K562 (cell line): Measurements from ENCODE around the gene ARHGAP31. TPM values are rescaled to one million over a fixed set of nuclear protein-coding genes. Genes with fewer than 3 reads are reported as not detected.

ENCODE experiments used
- ATAC-seq: fragments of 200-7000 bp; cut with Tn5 transposase; 3 replicates; pipeline ENCODE4 v1.9.1; 2020; ENCODE audit warnings: moderate library complexity
- BruUV-seq: library from RNA; stranded (reverse); fragments of 400-500 nt; replicated peaks from 2 replicates; lab custom pipeline; 2021; lab: Mats Ljungman, UMichigan
- CTCF ChIA-PET: fragments of 300-600 bp; formaldehyde crosslinking; extraction: SDS; loops from one replicate; lab custom pipeline; 2021; ENCODE audit warnings: low intra/inter-chr PET ratio; lab: Yijun Ruan, JAX
- POLR2A ChIA-PET: fragments of 300-600, 350-650 bp; sonication (Branson Sonifier 250); formaldehyde crosslinking; extraction: SDS; loops from one replicate; lab custom pipeline; 2021; ENCODE audit warnings: antibody characterized with exemption, inconsistent platforms; lab: Yijun Ruan, JAX
- DNase-seq, 4 experiments: peaks; one replicate each; pipeline versions ENCODE4 v3.0.0 to v3.0.0-alpha.2; 2011 to 2018; ENCODE audit warnings: low spot score in 3 of 4, mixed read lengths in 3 of 4; ENCODE audit errors: extremely low read depth in 1 of 4
- FAIRE-seq: peaks from 2 replicates; lab custom pipeline; 2011; peaks lifted over from hg19 to GRCh38; lab: Jason Lieb, UNC
- H2AFZ ChIP-seq: 2 replicates; pipeline ENCODE4 v1.6.0; 2011; ENCODE audit warnings: low read depth, low read length, control low read depth, inconsistent platforms
- H3K27ac ChIP-seq: fragments of 200-600 bp; 3 replicates; pipeline ENCODE4 v1.8.0; 2011; ENCODE audit warnings: low read depth, mild to moderate bottlenecking, control low read depth, inconsistent platforms, low read length, moderate library complexity, mixed read lengths; ENCODE audit errors: extremely low read depth
- H3K27me3 ChIP-seq, 2 experiments: fragments of 300-600 bp in 1 of 2; 2 replicates in 1 of 2; 3 replicates in 1 of 2; pipeline versions ENCODE4 v1.6.0 to v1.8.0; 2011; ENCODE audit warnings: inconsistent platforms in 2 of 2, low read length in 2 of 2, mild to moderate bottlenecking in 1 of 2, mixed read lengths in 1 of 2, moderate library complexity in 1 of 2; ENCODE audit not compliant: control insufficient read depth in 2 of 2, insufficient read depth in 2 of 2
- H3K36me3 ChIP-seq: fragments of 300-600 bp; 3 replicates; pipeline ENCODE4 v1.8.0; 2011; ENCODE audit warnings: mild to moderate bottlenecking, low read length, inconsistent platforms; ENCODE audit not compliant: control insufficient read depth, insufficient read depth
- H3K4me1 ChIP-seq, 2 experiments: fragments of 200-600 bp in 1 of 2; replicated peaks in 1 of 2; 2 replicates in 1 of 2; 3 replicates in 1 of 2; pipeline versions ENCODE4 v1.5.1 to v1.8.0; 2011; ENCODE audit warnings: inconsistent platforms in 2 of 2, low read length in 2 of 2, mild to moderate bottlenecking in 1 of 2, mixed read lengths in 1 of 2, moderate library complexity in 1 of 2; ENCODE audit not compliant: control insufficient read depth in 2 of 2, insufficient read depth in 2 of 2
- H3K4me2 ChIP-seq: 2 replicates; pipeline ENCODE4 v1.6.1; 2011; ENCODE audit warnings: low read length, control low read depth, inconsistent platforms, mixed read lengths; ENCODE audit not compliant: insufficient read depth
- H3K4me3 ChIP-seq: fragments of 200-600 bp; sonication (generic), shearing (Covaris generic); 2 replicates; pipeline ENCODE4 v1.5.1; 2016; ENCODE audit warnings: control low read depth, inconsistent platforms
- H3K79me2 ChIP-seq: fragments of 200-600 bp; 3 replicates; pipeline ENCODE4 v1.8.0; 2011; ENCODE audit warnings: low read length, inconsistent platforms; ENCODE audit not compliant: control insufficient read depth, insufficient read depth
- H3K9ac ChIP-seq, 2 experiments: 2 replicates each; pipeline versions ENCODE4 v1.6.0 to v1.6.1; 2011; ENCODE audit warnings: low read depth in 2 of 2, low read length in 2 of 2, control low read depth in 1 of 2, inconsistent platforms in 1 of 2, mild to moderate bottlenecking in 1 of 2, mixed read lengths in 1 of 2; ENCODE audit not compliant: insufficient read depth in 1 of 2
- H3K9me1 ChIP-seq: one replicate; pipeline ENCODE4 v1.6.0; 2011; ENCODE audit warnings: inconsistent platforms, mild to moderate bottlenecking, low read length, moderate library complexity; ENCODE audit not compliant: control insufficient read depth, insufficient read depth
- H3K9me3 ChIP-seq: replicated peaks from 2 replicates; pipeline ENCODE4 v1.5.1; 2011; ENCODE audit warnings: low read depth, low read length, inconsistent platforms; ENCODE audit not compliant: control insufficient read depth, insufficient read depth
- H4K20me1 ChIP-seq: replicated peaks from 2 replicates; pipeline ENCODE4 v1.6.1; 2011; ENCODE audit warnings: low read length, inconsistent platforms, mixed read lengths; ENCODE audit not compliant: control insufficient read depth, insufficient read depth
- CCNT2 ChIP-seq: IDR thresholded peaks from 2 replicates; pipeline ENCODE4 v1.6.1; 2011; ENCODE audit warnings: borderline replicate concordance, low read depth, mild to moderate bottlenecking, moderate library complexity, mixed read lengths, low read length; ENCODE audit not compliant: insufficient read length; ENCODE audit errors: extremely low read depth
- E2F1 ChIP-seq: sonication (generic); formaldehyde crosslinking; IDR thresholded peaks from 2 replicates; pipeline ENCODE4 v1.8.1; 2023; ENCODE audit warnings: mild to moderate bottlenecking, missing genetic modification reagents, moderate library complexity
- HIVEP1 ChIP-seq: fragments of 250-450 bp; sonication (Bioruptor Pico); IDR thresholded peaks from 2 replicates; pipeline ENCODE4 v1.4.0; 2020; ENCODE audit warnings: mild to moderate bottlenecking
- MCM3 ChIP-seq: fragments of 450-650 bp; IDR thresholded peaks from 2 replicates; pipeline ENCODE4 v1.6.1; 2016
- MIER1 ChIP-seq: fragments of 450-650 bp; IDR thresholded peaks from 2 replicates; pipeline ENCODE4 v1.6.1; 2016; ENCODE audit warnings: antibody characterized with exemption, mild to moderate bottlenecking, low read depth
- NCOA4 ChIP-seq: fragments of 450-650 bp; IDR thresholded peaks from 2 replicates; pipeline ENCODE4 v1.6.1; 2018; ENCODE audit warnings: mild to moderate bottlenecking; ENCODE audit not compliant: partially characterized antibody
- PATZ1 ChIP-seq: fragments of 250-450 bp; sonication (Bioruptor Pico); IDR thresholded peaks from 2 replicates; pipeline ENCODE4 v1.5.0; 2020; ENCODE audit warnings: mild to moderate bottlenecking, borderline replicate concordance
- SRSF9 ChIP-seq: fragments of 200-400 bp; formaldehyde crosslinking; IDR thresholded peaks from 2 replicates; pipeline ENCODE4 v1.6.1; 2017; ENCODE audit warnings: low read depth, low read length, borderline replicate concordance
- STAG1 ChIP-seq: sonication (generic); formaldehyde crosslinking; IDR thresholded peaks from 2 replicates; pipeline ENCODE4 v1.5.0; 2020; ENCODE audit warnings: missing genetic modification reagents, borderline replicate concordance
- ZKSCAN3 ChIP-seq: fragments of 250-450 bp; sonication (Bioruptor Pico); IDR thresholded peaks from 2 replicates; pipeline ENCODE4 v1.4.0; 2020
- ZNF224 ChIP-seq: sonication (generic); formaldehyde crosslinking; IDR thresholded peaks from 2 replicates; pipeline ENCODE4 v1.8.0; 2022; ENCODE audit warnings: mild to moderate bottlenecking, missing genetic modification reagents
- WGBS: fragments of 100-300 bp; shearing (Covaris generic); methylation state at CpG from one replicate; pipeline ENCODE4 v1.1.6; 2016; ENCODE audit warnings: low coverage, mixed read lengths; ENCODE audit not compliant: insufficient coverage; ENCODE audit errors: missing lambda C conversion rate; 5-methylcytosine and 5-hydroxymethylcytosine counted together
- in situ Hi-C: fragments of 300-500 bp; cut with MboI; formaldehyde crosslinking; loops from 4 replicates; pipeline ENCODE4 v1.15.0; 2018; ENCODE audit warnings: inconsistent platforms, mixed read lengths
- intact Hi-C: fragments of 100-400 bp; cut with micrococcal nuclease; formaldehyde crosslinking; loops from 2 replicates; pipeline ENCODE4 v1.14.2; 2022
- polyA plus RNA-seq, 8 experiments: library from polyadenylated mRNA; depleted of rRNA in 4 of 8; stranded (reverse) in 5 of 8; unstranded in 3 of 8; fragments of >200 nt; fragmentation: Nextera tagmentation in 2 of 8; fragmentation: Illumina TruSeq in 1 of 8; extraction: Ambion mirVana in 2 of 8; extraction: Trizol in 1 of 8; gene quantifications; 2 replicates each; pipeline versions ENCODE4 v1.2.1 to v1.2.3, GENCODE V29; 2011 to 2014; ENCODE audit warnings: inconsistent platforms in 1 of 8, missing spikeins in 1 of 8
- total RNA-seq, 7 experiments: library from RNA; depleted of rRNA in 6 of 7; stranded (reverse); fragments of >200 nt in 6 of 7; fragmentation: Illumina TruSeq in 2 of 7; extraction: Trizol in 2 of 7; gene quantifications; 2 replicates each; pipeline versions ENCODE4 v1.2.1 to v1.2.3, GENCODE V29; 2011 to 2021; ENCODE audit warnings: low replicate concordance in 1 of 7

ARHGAP31 gene
- total and polyA plus RNA-seq, 9 of the 15 experiments (the other 6 are each of a cell fraction or from before 2014, with no cell fraction given) = under 0.01 to 0.13 (median 0.06) TPM; not detected in 5

GRCh38 chr3:119396870-119397269 lies 102.7 kb downstream of the ARHGAP31 start (continued):
- no peak for TF ChIP-seq SRSF9
- no peak for TF ChIP-seq STAG1 (CRISPR knock-in tag)

- Histone ChIP-seq H3K4me1 (peaks cover 0 to 5% of the 10 kb centered on the region in 2 experiments; a peak in 1 of 5 replicates), H3K9me3 (no peaks in the 10 kb centered on the region)
- in situ Hi-C loops = no loop called here
- ATAC-seq (no peak), FAIRE-seq (no peak)
- intact Hi-C loops = no loop called here
- WGBS = 47% methylated on average over 4 of the region's 5 CpGs
- CTCF ChIA-PET = no interaction called here
- no peak for TF ChIP-seq MIER1
- TF ChIP-seq NCOA4 = no peak
- no peak for TF ChIP-seq E2F1
- no peak for TF ChIP-seq PATZ1 (CRISPR knock-in tag)
- TF ChIP-seq MCM3 = no peak
- no peak for TF ChIP-seq HIVEP1 (CRISPR knock-in tag)
- TF ChIP-seq ZNF224 (CRISPR knock-in tag) = no peak
- no peak for TF ChIP-seq CCNT2
- TF ChIP-seq ZKSCAN3 (CRISPR knock-in tag) = no peak
- TF ChIP-seq, all 486 proteins: peak for 0
- POLR2A ChIA-PET = no interaction called here
- Histone ChIP-seq H3K9me1 (no peaks in the 10 kb centered on the region), H3K27ac (no peak overlapping the region), H3K79me2 (no peaks in the 10 kb centered on the region), H3K4me2 (no peak overlapping the region), H3K36me3 (no peaks in the 10 kb centered on the region), H2AFZ (no peak overlapping the region), H3K9ac (no peak overlapping the region), H3K4me3 (no peak overlapping the region), H3K27me3 (peaks cover 0 to 4% of the 10 kb centered on the region in 2 experiments; a peak in 2 of 5 replicates), H4K20me1 (no peaks in the 10 kb centered on the region; the same call in 1 of the 2 replicates)
- no peak for DNase-seq
- BruUV-seq = no TSS peak
Measured at GRCh38 chr3:119400466-119400865, 106.3 kb downstream of the ARHGAP31 start.
